ENCODE results near the gene SPAG8.

DNA sequence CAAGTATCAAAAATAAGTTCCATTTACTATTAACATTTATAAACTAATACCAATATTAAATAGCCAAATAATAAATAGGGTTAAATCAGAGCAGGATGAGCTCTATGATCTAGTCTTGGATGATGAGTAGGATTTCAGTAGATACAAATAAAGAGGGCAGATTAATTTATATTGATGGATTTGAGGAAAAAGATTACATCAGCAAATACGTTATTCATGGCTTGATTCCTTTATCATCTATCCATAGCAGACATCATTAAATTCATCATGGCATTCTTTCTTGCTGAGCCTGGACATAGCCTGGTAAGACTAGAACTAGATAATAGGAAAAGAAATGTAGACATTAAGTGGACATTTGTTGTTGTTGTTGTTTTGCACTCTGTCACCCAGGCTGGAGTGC is 44.6 kb downstream of the SPAG8 start:
- TF ChIP-seq CTCF (IDR thresholded peaks at IDR 0.05), result no peak
- no peak for TF ChIP-seq EZH2 (IDR thresholded peaks at IDR 0.05; ENCODE audit: borderline replicate concordance, insufficient read depth, low read depth, low read length, poor library complexity, severe bottlenecking)

All from B cell (primary cell).